HG02610 (cell line): ENCODE data around the gene CD300LG.
"Not testable (repeated sequence)": the region's sequence is repeated elsewhere in the genome, so short reads cannot be mapped to it uniquely, and the experiment has no call there.

Experiments
- ATAC-seq: cut with Tn5 transposase; IDR thresholded peaks from one replicate; pipeline ENCODE4 v1.9.1; 2021; ENCODE audit warnings: mild to moderate bottlenecking, moderate library complexity; ENCODE audit not compliant: unreplicated experiment

Gene CD300LG

GRCh38 chr17:43852571-43852970 lies 5.6 kb downstream of the CD300LG start:
- no peak for ATAC-seq

GRCh38 chr17:43853546-43853945 lies 6.6 kb downstream of the CD300LG start:
- no peak for ATAC-seq

GRCh38 chr17:43854498-43854897 lies 7.5 kb downstream of the CD300LG start:
- no peak for ATAC-seq

GRCh38 chr17:43855061-43855460 lies 8.1 kb downstream of the CD300LG start:
- ATAC-seq = no peak

- ATAC-seq = no peak
These were observed 9.2 kb downstream of the CD300LG start for GRCh38 chr17:43856141-43856540.

GRCh38 chr17:43857141-43857540 lies 10.2 kb downstream of the CD300LG start:
- ATAC-seq = no peak

- no peak for ATAC-seq
These were observed 11.1 kb downstream of the CD300LG start for GRCh38 chr17:43857957-43858600.

GRCh38 chr17:43860077-43860725 lies 13.2 kb downstream of the CD300LG start:
- ATAC-seq = no peak

- no peak for ATAC-seq
These were observed 14.1 kb downstream of the CD300LG start for GRCh38 chr17:43860927-43861622.

- no peak for ATAC-seq
These were observed 15.0 kb downstream of the CD300LG start for GRCh38 chr17:43861960-43862359.

GRCh38 chr17:43864161-43864984 lies 17.4 kb downstream of the CD300LG start:
- ATAC-seq = no peak

GRCh38 chr17:43868226-43868994 lies 21.4 kb downstream of the CD300LG start:
- ATAC-seq = no peak

GRCh38 chr17:43869031-43869430 lies 22.1 kb downstream of the CD300LG start:
- ATAC-seq = not testable (repeated sequence)

- ATAC-seq = no peak
These were observed 25.1 kb downstream of the CD300LG start for GRCh38 chr17:43871946-43872690.

GRCh38 chr17:43873091-43873490 lies 26.1 kb downstream of the CD300LG start:
- no peak for ATAC-seq

- no peak for ATAC-seq
These were observed 26.8 kb downstream of the CD300LG start for GRCh38 chr17:43873815-43874214.

GRCh38 chr17:43874293-43874692 lies 27.3 kb downstream of the CD300LG start:
- no peak for ATAC-seq

GRCh38 chr17:43875476-43876147 lies 28.6 kb downstream of the CD300LG start:
- no peak for ATAC-seq

- no peak for ATAC-seq
These were observed 30.1 kb downstream of the CD300LG start for GRCh38 chr17:43877031-43877430.
